GM12873 (cell line): ENCODE results near the gene SLC22A31.

Experiments used
- TF ChIP-seq, protein P1 (sequence below): IDR thresholded peaks from 2 replicates; pipeline ENCODE4 v1.5.1; 2012; ENCODE audit warnings: low read depth, mild to moderate bottlenecking, moderate library complexity, low read length, control low read depth; ENCODE audit not compliant: insufficient read depth; ENCODE audit errors: missing control alignments

The SLC22A31 gene

GRCh38 chr16:89241187-89242007, 41.1 kb upstream of the SLC22A31 start:
- TF ChIP-seq, protein P1, sequence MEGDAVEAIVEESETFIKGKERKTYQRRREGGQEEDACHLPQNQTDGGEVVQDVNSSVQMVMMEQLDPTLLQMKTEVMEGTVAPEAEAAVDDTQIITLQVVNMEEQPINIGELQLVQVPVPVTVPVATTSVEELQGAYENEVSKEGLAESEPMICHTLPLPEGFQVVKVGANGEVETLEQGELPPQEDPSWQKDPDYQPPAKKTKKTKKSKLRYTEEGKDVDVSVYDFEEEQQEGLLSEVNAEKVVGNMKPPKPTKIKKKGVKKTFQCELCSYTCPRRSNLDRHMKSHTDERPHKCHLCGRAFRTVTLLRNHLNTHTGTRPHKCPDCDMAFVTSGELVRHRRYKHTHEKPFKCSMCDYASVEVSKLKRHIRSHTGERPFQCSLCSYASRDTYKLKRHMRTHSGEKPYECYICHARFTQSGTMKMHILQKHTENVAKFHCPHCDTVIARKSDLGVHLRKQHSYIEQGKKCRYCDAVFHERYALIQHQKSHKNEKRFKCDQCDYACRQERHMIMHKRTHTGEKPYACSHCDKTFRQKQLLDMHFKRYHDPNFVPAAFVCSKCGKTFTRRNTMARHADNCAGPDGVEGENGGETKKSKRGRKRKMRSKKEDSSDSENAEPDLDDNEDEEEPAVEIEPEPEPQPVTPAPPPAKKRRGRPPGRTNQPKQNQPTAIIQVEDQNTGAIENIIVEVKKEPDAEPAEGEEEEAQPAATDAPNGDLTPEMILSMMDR: no peak

GRCh38 chr16:89237733-89238132, 37.4 kb upstream of the SLC22A31 start:
- TF ChIP-seq, protein P1: no peak

GRCh38 chr16:89233678-89234490, 33.5 kb upstream of the SLC22A31 start:
- TF ChIP-seq, protein P1: no peak

- TF ChIP-seq, protein P1: no peak
These were observed 31.8 kb upstream of the SLC22A31 start for GRCh38 chr16:89232107-89232506.

DNA sequence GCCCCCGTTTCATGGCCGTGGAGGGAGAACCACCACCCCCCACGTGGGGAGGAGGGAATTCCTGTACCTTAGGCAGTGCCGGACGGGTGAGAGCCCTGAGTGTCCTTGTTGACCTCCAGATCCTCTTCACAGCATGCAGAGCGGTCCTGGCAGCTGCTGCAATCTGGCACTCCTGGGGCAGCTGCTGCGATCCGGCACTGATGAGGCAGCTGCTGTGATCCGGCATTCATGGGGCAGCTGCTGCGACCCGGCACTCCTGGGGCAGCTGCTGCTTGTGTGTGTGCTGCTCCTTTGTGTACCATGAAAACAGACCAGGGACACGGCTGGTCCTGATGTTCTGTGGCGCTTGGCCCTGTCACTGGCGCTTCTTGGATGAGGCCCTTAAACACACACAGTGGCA, 29.9 kb upstream of the SLC22A31 start:
- TF ChIP-seq, protein P1: no peak

DNA sequence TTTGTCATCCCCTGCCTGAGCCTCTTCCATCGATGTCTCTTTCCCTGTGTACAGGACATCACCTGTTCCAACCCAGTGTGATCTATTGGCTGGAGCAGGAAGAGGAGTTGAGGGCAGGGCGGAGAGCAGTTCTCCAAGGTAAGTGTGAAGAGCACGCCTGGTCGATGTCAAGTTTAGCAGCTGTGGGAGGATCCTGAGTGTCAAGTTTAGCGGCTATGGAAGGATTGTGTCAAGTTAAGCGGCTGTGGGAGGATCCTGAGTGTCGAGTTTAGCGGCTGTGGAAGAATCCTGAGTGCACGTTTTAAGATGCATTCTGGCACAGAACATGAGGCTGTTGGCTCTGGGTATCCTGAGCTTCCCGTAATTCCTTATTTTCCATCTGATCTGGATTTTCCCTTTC, 24.3 kb upstream of the SLC22A31 start:
- TF ChIP-seq, protein P1: no peak

DNA sequence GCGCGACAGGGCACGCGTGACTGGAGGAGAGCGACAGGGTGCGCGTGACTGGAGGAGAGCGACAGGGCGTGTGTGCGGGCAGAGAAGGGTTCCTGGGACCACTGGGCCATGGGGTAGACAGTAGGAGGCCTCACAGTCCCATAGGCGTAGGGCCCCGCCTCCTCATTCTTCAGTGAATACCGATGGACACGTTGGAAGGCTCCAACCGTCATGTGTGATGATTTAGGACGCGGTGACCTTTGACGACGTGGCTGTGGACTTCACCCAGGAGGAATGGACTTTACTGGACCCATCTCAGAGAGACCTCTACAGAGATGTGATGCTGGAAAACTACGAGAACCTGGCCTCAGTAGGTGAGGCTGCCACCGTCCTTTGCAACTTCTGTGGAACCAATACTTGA, 22.6 kb upstream of the SLC22A31 start:
- TF ChIP-seq, protein P1: no peak
